Activated T-helper 9 cell treated with anti-CD3 and anti-CD28 coated beads, Interleukin-2, amount 50 U/mL, for 16 hours (primary cell): ENCODE data around the gene MED27.

ENCODE experiments used
- DNase-seq: peaks from one replicate; pipeline ENCODE4 v3.0.0-alpha.2; 2020; ENCODE audit warnings: low read depth

MED27 gene

GRCh38 chr9:131836021-131836420 is 243.6 kb downstream of the MED27 start:
- no peak for DNase-seq

GRCh38 chr9:131835151-131835910 is 244.3 kb downstream of the MED27 start:
- no peak for DNase-seq

- DNase-seq = no peak
Observed at GRCh38 chr9:131834721-131835120, 244.9 kb downstream of the MED27 start.

- no peak for DNase-seq
Observed at GRCh38 chr9:131833906-131834305, 245.8 kb downstream of the MED27 start.

GRCh38 chr9:131833083-131833482 is 246.6 kb downstream of the MED27 start:
- no peak for DNase-seq

- DNase-seq = no peak
Observed at GRCh38 chr9:131831380-131832165, 248.1 kb downstream of the MED27 start.

GRCh38 chr9:131827821-131828369 is 251.8 kb downstream of the MED27 start:
- DNase-seq = no peak

GRCh38 chr9:131826966-131827525 is 252.6 kb downstream of the MED27 start:
- DNase-seq = no peak

- DNase-seq = no peak
Observed at GRCh38 chr9:131826053-131826452, 253.6 kb downstream of the MED27 start.

- DNase-seq = no peak
Observed at GRCh38 chr9:131824953-131825495, 254.6 kb downstream of the MED27 start.

GRCh38 chr9:131824155-131824594 is 255.5 kb downstream of the MED27 start:
- DNase-seq = no peak

GRCh38 chr9:131823701-131824146 is 255.9 kb downstream of the MED27 start:
- no peak for DNase-seq

- DNase-seq = no peak
Observed at GRCh38 chr9:131818089-131818488, 261.6 kb downstream of the MED27 start.

- no peak for DNase-seq
Observed at GRCh38 chr9:131817627-131818026, 262.0 kb downstream of the MED27 start.

GRCh38 chr9:131817073-131817472 is 262.6 kb downstream of the MED27 start:
- DNase-seq = no peak

- DNase-seq = no peak
Observed at GRCh38 chr9:131815970-131816873, 263.4 kb downstream of the MED27 start.

- DNase-seq = no peak
Observed at GRCh38 chr9:131814707-131815106, 265.0 kb downstream of the MED27 start.

GRCh38 chr9:131813116-131813515 is 266.6 kb downstream of the MED27 start:
- DNase-seq = no peak

GRCh38 chr9:131812116-131812790 is 267.4 kb downstream of the MED27 start:
- DNase-seq = no peak

- DNase-seq = no peak
Observed at GRCh38 chr9:131811405-131811804, 268.3 kb downstream of the MED27 start.
